Inferior parietal cortex (tissue), 1 donor: ENCODE measurements around the gene NDUFA13.
"Not testable (repeated sequence)": the region's sequence is repeated elsewhere in the genome, so short reads cannot be mapped to it uniquely, and the experiment has no call there.

ENCODE experiments used
- DNase-seq: peaks from one replicate; pipeline ENCODE4 v3.0.0-alpha.2; 2016; ENCODE audit errors: extremely low spot score

NDUFA13 gene

DNA sequence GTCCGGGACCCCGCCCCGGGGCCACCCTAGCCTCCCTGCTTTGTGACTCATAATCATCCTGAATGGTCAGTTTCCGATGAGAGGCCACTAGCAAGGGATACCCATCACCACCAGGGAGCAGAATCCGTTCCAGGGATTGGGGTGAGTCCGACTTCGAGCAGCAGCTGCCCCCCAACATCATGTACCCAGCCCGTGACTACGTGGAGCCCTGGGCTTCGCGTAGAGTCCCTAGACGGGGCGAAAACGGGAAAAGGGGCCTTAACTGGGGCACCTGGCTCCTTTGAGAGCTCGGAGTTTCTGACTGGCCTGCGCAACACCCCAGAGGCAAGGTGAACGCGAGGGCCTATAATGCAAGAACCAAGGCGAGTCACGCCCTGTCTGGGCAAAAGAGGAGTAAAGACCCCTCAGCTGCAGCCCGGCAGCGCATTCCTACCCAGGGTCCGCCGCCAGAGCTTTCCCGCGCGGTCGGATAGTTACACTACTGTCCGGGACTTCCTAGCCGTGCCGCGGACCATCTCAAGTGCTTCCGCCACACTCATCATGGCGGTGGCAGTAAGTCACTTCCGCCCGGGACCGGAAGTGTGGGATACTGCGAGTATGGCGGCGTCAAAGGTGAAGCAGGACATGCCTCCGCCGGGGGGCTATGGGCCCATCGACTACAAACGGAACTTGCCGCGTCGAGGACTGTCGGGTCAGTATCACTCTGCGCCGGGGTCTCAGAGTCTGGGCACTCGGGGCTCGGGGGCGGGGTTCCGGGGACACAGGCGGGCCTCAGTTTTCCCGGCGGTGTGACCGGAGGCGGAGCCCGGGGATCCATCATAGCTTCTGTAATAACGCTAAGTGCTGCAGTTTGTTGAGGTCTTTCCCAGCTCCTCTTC, at the start of gene NDUFA13:
NDUFA13 (plus strand) TSS at position 584 of the 878 bp plus-strand sequence; CDS start at position 598, 14 bp downstream.
- DNase-seq: peak; percentile 97

DNA sequence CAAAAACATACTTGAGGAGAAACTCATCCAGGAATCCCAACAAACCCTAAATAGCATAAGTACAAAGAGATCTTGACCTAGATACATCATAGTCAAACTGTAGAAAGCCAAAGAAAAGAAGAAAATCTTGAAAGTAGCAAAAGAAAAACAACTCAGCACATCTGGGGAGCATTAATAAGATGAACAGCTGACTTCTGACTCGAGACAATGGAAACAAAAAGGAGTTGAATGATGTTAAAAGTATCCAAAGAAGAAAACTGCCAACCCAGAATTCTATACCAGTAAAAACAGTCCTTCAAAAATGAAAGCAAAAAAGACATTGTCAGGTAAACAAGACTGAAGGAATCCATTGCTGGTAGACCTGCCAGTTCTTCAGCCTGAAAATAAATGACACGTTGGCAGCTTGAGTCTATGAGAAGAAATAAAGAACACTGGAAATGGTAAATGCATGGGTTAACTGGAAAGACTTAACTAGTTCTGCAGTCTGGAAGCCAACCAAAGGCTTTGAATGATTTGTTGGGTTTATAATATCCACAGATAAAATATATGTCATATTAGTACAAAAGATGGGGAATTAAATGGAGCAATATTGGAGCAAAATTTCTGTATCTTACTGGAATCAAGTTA, 47.5 kb upstream of the NDUFA13 start:
- DNase-seq: no peak

DNA sequence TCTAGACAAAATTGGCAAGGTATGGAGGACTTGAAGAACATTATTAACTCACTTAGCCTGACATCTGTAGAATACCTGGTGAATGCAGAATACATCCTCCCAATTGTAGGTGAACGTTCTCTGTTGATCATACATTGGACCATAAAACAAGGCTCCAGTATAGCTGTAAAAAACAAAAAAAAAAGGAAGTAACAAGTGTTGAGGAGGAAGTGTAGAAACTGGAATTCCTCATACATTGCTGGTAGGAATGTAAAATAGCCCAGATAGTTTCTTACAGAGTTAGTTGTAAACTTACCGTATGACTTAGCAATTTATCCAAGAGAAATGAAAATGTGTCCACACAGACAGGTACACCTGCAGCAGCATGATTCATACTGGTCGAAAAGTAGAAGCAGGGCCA, 45.4 kb upstream of the NDUFA13 start:
- DNase-seq: no peak

DNA sequence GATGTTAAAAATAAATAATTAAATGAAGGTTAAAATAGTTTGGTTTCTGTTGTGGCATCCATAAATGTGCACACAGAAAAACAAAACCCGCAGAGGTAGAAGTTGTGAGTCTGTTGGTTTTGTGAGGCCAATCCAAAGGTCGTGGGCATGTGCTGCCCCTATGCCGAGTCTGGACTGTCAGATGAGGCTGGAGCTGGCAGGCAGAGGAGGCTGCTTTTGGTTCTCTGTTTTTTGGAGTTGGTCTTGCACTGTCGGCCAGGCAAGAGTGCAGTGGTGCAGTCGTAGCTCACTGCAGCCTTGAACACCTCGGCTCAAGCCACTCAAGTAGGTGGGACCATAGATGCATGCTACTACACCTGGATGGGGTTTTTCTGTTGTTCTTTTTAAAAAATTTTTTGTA, 44.3 kb upstream of the NDUFA13 start:
- no peak for DNase-seq

DNA sequence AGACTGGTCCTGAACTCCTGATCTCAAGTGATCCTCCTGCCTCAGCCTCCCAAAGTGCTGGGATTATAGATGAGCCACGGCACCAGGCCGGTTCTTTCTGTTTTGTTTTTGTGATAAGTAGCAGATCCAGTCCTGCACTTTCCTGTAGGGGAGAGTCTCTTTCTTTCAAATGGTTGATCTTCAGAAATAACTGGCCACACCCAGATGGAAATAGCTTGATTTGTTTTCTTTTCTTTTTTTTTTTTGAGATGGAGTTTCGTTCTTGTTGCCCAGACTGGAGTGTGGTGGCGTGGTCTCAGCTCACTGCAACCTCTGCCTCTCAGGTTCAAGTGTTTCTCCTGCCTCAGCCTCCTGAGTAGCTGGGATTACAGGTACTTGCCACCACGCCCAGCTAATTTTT, 43.9 kb upstream of the NDUFA13 start:
- not testable (repeated sequence) for DNase-seq

DNA sequence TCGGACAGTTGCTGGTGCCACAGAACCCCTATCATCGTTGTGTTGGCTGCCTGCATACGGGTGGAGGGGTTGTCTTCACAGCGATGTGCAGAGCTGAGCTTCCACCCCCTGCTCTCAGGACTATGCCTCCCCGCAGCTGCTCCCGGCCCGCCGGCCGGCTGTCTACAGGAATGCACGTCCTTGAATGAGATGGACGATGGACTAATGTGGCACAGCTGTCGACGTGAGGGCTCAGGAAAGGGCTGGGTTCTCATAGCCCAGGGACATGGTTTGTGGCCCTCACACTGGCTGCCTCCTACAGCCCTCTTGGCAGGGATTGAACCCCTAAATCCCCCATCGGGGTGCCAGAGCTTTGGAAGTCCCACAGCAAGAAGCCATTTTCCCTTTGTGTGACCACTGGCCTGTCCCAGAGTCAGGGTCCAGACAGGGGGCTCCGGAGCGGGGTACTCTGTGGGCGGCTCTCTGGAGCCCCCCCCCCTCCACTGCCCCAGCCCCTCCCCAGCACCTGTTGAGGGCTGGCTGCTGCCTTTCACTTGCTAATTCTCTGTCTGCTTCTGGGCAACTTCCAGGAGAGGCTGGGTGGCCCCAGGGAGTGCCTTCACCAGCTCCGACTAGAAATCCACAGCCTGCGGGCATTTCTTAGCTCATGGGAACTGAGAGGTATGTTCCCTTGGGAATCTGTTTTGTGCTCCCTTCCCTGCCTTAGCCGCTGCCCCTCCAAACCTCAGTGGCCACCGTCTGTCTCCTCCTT, 40.8 kb upstream of the NDUFA13 start:
- DNase-seq: no peak

DNA sequence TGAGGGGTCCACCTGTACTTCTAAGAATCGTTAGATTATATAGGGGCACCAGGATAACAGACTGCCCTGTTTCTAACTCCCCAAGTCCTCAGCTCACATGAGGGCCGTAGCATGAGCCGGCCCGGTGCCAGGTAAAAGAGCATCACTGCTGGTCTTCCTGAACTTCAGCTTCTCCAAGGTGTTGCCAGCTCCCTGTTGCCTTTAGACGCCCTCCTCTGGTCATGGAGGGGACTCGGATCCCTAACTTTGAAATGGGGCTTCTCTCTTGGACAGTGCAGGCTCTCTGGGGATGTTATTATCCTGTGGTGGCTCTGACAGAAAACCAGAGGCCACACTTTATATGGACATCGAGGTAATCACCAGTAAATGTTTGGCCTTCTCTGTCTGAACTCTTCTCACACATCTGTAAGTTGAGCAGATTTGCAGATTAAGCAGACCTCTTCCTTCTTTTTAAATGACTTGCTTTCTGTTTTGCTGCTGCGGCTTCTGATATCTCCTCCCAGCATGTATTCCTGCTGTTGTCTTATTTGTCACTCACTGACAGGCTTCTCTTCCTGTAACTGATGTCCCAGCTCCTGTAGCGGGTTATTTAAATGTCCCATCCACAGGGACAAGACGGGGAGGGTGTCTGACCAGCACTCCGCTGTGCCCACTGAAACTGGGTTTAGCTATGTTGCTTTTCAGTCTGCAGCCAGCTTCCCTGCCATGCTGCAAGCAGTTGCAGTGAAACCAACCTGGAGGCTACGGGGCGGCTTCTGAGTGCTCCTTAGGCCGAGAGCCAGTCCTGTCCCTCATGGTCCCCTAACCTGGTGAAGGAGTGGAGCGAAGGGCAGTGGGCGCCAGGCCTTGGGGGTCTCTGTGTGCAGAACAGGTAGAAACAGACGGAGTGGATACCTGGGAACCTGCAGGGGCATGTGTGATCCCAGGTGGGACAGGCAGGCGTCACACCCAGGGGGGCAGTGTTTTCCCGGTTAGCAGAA, 39.9 kb upstream of the NDUFA13 start:
- DNase-seq: no peak

DNA sequence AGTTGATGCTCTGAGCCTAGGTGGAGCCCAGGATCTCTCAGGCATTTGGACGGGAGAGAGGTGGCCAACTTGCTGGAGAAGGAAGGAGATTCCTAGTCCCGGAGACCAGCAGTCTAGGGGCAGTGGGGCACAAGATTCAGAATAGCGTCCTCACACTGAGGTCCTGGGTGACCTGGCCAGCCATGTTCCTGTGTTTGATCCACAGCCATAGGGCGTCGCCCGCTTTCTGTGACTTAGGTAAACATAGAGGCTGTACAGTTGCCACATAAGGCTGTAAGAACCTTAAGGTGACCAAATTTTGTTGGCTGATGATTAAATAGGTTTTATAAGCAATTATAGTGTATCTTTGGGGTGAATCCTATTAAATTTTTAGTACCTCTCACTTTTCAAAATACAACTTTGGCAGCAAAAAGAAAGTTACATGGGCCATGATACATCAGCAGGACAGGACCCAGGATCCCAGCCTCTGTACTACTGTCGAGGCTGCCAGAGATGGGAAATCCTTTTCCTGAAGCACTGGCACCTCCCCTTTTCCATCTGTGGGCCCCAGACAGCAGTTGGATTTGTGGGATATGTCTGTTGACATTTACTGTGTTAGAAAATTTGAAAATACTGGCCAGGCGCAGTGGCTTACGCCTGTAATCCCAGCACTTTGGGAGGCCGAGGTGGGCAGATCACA, 38.2 kb upstream of the NDUFA13 start:
- DNase-seq: no peak

DNA sequence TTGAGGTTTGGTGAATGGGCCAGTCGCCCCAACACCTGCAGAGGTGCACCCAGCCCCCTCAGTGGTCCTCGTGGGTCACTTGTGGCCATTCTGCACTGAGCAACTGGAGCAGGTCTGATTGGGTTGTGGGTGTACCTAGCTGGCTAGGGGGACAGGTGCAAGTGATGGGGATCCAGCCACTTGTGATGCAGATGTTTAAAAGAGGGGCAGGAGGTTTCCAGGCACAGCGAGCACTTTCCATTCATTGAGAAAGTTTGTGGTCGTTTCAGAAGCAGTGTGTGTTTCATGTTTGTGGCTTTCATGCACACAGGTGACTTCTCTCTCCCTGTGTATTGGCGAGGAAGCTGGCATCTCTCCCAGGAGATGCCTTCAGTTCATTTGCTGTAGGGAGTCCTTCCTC, 35.3 kb upstream of the NDUFA13 start:
- no peak for DNase-seq

DNA sequence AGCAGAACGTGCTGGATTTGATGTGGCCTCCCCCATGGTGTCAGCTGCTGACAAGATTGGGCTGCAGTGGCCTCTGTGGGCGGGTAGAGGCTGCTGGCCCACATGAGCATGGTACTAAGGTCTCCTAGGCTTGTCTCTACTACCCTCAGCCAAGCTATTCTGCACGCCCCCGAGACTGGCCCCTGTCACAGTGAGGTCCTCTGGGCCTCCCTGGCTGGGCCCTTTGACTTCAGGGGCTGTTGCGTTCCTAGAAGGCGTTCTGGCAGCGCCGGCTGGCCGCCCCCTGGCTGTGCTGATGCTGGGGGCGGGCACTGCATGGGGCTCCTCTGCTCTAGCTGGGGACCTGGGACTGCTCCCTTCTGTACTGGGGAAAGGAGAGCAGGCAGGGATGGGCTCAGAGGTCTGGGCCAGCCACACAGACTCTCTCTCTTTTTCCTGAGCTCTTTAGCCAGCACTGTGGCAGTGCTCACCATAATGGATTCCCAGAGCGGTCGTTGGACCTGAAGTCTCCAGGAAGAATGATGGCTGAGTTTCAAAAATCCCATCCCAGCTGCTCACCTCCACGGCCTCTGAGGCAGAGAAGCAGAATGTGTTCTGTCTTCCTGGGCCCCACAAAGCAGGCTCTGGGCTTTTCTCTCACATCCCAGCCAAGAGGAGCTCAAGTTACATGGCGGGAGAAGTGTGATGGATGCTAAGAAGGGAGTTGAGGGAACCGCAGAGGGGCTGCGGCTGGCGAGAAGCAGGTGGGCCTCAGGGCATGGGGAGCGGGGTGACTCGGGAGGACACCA, 33.0 kb upstream of the NDUFA13 start:
- DNase-seq: no peak

DNA sequence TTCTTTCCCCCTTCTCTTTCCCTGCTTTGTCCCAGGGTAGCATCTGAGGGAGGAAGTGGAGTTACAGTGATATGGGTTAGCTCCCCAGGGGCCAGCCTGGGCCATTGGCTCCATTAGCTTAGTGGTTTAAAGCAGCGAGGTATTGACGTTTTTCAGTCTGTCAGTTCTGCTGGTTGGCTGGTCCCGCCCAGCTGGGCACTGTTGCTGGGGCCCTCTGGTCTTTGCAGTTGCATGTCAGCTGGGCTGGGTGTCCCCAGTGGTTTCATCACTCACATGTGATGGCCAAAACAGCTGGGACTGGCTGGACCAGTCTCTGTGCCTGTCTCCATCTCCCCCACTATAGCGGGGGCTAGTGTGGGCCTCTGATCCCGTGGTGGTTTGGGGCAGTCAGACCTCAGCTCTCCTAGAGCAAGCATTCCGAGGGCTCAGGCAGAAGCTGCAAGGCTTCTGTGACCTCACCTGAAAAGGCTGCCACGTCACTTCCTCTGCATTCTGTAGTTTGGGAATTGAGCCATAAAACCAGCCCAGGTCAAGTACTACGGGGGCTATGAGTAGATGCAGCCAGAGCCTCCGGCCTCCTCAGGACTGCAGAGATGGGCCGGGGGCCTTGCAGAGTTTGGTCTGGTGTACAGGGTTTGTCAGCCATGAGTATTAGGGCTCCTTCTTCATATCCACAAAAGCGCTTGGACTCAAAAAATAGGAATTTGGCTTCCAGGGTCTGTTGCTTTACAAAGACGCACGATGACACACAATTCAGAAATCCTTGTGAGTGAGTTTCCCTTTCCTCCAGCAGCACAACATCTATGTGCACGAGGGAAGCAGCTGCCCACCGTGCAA, 30.6 kb upstream of the NDUFA13 start:
- no peak for DNase-seq

DNA sequence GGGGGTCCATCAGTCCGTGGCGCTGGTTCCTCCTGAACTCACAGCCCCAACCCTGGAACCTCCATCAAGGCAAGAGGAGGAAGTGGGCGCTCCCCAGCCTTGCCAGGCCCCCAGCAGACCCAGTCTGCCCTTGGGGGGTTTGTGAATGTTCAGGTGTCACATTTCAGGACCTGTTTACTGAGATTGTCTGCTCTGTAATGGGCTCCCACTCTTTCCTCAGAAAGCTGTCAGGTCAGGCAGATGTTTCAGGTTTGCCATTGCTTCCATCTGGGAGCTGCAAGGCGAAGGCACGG, 30.1 kb upstream of the NDUFA13 start:
- DNase-seq: no peak

DNA sequence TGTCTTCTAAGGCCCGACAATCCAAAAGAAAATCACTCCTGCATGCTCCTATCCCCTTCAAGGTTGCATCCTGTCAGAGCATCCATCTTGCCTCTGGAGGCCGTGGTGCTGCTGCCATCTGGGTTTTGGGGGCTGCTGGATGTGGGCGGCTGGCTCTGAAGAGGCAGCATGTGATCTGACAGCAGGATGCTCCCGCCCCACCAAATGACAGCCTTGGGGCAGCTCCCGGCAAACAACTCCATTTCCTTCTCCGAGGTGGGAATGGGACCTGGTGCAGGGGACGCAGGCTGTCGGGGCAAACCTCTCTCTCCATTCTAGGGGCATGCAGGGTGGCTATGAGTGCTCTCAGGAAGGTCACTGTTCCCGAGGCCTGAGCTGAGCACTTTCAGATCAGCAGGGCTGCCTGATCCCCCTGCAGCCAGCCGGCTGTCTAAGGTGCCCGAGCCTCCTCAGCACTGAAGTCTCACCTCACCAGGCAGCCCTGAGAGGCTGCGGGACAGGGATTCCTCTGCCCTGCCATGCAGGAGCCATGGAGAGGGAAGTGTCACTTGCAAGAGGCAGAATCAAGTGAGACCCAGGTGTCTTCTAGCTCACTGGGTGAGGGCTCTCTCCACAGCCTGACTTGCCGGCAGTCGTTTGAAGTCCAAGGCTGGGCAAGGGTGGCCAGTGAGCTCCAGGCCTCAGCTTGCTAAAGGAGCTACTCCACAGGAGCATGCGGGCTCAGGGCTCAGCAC, 29.5 kb upstream of the NDUFA13 start:
- no peak for DNase-seq

DNA sequence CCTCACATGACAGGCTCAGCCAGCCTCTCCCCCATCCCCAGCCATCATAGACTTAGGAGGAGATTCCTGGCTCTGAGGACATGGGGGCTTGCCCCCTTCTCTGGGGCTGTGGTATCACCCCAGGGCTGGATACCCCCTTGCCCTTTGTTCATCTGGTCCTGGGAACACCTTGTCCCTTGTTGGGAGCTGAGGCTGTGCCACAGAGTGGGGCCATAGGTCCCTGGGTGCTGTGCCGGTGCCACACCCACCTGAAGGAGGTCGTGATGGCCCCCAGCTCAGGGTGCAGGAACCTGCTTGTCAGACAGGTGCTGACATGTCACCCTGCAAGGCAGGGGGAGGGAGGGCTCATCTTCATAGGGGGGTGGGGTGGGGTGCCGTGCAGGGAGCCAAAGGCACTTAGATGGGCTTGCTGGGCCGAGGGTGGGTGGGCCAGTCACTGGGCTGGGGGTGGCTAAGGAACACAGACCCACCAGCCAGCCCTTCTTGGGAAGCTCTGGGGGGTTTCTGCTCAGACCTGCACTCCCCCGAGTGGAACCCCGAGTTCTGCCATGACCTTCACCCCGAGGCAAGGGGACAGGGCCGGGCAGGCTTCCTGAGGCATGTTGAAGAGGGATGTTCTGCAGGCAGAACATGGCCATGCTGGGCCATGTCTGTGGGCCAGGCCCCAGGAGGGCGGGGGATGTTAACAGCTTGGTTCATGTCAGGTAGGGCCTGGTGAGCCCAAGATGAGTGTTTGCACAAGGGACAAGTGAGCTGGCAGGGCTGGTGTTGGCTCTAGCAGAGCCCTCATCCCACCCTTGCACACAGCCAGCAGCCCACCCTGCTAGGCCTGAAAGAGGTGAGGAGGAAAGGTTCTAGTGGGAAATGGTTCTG, 28.7 kb upstream of the NDUFA13 start:
- no peak for DNase-seq

DNA sequence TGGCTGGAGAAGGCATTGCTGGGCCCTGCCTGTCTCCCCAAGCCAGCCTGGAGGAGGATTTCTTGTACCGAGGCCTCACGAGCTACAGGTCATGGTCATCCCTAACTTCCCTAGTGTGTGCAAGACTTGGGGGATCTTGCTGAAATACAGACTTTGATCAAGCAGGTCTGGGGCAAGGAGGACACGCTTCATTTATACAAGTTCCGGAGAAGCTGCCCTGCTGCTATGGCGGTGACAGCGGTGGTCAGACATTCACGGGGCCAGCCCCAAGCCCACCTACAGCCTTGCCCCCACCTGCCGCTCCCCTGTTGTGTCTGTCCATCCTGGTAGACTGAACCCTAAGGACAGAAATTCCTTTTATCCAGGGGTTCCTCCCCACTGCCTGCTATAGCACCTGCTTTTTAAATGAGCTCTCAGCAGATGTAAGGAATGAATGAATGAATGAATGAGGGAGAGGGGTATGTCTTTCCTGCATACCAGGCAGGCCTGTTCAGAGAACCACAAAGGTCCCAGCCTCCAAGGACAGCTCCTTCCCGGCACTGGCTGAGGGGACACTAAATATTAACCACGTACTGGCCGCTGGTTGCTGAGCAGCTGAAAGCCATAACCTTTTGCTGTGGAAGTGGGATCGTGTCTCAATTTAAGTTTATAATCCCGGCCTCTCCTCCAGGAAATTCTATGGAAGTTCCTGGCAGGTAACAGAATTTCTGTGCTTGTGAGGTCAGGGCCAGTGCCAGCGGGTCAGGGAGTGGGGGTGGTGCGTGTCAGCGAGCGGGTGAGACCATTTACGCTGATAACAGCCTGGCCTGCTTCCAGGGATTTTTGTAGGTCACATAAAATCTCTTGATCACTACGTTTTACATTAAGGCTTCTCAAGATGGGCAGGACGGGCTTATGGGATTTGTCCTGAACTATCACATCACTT, 27.8 kb upstream of the NDUFA13 start:
- no peak for DNase-seq

DNA sequence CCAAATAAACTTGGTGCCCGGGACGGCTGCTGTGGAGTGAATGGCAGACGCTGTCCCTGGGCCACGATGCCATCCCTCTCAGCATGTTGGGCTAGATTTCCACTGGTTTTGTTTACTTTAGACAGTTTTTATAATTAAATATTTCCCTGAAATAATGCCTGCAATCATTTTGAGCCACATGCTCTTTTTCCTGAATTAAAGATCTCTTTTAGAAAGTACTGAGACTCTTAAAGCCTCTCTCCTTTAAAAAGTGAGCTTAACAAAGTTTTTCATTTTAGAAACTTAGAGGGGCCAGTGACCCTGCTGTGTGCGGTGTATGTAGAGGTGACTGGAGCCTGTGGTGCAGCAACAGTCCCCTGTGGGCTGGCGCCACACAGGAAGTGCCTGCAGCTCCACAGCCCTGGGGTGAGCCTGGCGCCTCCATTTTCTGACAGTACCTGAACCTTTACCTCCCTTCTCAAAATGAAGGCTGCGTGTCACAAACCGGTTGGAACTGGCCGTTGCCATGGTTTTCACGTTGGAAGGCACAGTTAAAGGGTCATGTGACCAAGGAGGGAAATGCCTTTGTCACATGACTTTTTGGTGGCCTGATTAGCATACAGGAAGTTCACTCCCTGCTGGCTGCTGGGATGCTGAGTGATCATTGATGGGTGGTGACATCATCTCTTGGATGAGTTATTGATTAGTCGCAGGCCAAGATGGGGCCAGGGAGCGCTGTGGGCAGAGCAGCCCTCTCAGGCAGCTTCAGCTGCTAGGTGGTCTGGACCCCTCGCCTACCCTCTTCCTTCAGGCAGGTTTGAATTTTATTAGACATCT, 26.9 kb upstream of the NDUFA13 start:
- DNase-seq: peak; percentile 72
